ENCODE data around the gene CCDC6.
"Not testable (repeated sequence)": the region's sequence is repeated elsewhere in the genome, so short reads cannot be mapped to it uniquely, and the experiment has no call there.

The CCDC6 gene

GRCh38 chr10:59750155-59750945, 156.0 kb downstream of the CCDC6 start:
- peak; percentile 81 for DNase-seq

- no peak for DNase-seq
These were observed 157.5 kb downstream of the CCDC6 start for GRCh38 chr10:59748834-59749233.

- no peak for DNase-seq
These were observed 161.1 kb downstream of the CCDC6 start for GRCh38 chr10:59745163-59745650.

GRCh38 chr10:59744762-59745161, 161.6 kb downstream of the CCDC6 start:
- not testable (repeated sequence) for DNase-seq

GRCh38 chr10:59744156-59744555, 162.2 kb downstream of the CCDC6 start:
- DNase-seq, result not testable (repeated sequence)

- DNase-seq, result no peak
These were observed 164.8 kb downstream of the CCDC6 start for GRCh38 chr10:59741583-59741982.

GRCh38 chr10:59741048-59741447, 165.3 kb downstream of the CCDC6 start:
- DNase-seq, result no peak
